HG03108 (cell line): ENCODE data around the gene SPRR4.
"Not testable (repeated sequence)": the region's sequence is repeated elsewhere in the genome, so short reads cannot be mapped to it uniquely, and the experiment has no call there.

Experiments
- ATAC-seq: cut with Tn5 transposase; IDR thresholded peaks from one replicate; pipeline ENCODE4 v1.9.1; 2021; ENCODE audit warnings: moderate library complexity; ENCODE audit not compliant: unreplicated experiment

Gene SPRR4

DNA sequence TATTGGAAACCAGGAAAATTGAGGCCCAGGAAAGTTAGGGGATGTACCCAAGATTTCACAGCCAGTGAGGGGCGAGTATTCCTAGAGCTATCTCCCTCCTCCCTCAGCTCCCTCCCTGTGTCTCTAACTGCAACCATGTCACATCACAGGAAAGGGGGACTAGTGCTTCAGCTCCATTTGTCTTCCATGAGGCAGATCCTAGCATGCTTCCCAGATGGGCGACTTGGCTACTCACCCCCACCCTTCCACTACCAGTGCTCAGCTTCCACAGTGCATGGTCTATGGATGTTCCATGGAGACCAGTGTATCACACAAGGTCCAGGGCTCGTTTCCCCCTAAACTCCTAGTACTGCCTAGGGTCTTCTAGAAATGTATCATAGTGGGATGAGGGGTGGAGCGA, 4.6 kb upstream of the SPRR4 start:
- ATAC-seq: no peak

DNA sequence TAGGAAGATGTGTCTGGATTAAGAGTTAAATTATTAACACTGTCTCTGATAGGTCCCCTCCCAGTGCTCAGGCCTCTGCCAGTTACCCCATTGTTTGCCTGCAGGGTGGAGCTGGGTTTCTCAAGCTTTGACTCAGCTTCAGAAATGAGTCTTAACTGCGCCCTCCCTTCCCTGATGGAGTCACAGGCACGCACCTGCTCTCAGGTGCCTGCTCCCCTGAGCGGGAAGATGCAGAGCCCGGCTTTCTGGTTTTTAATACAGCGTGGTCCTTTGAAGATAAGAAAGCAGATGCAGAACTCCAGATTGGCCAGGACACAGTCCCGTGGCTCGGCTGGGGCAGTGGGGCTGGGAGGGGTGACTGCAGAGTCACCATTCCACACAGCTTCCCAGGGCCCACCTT, 3.2 kb upstream of the SPRR4 start:
- ATAC-seq: no peak

DNA sequence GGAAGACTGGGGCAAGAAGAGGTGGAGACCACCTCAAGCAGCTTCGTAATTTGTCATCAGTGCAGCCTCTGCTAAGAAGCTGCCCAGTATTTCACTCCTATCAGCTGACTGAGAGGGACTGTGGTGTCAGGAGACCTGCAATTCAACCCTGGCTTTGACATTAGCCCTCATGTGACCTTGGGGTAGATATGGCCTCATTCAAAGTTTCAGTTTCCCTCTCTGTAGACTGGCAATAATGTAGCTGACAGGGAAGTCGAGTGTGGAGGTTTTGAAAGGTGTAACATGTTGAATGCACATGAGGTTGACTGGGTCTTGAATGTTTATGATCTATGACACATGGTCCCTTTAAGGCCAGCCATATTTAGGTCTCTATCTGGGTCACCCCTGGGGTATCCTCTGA, 2.2 kb upstream of the SPRR4 start:
- ATAC-seq: peak; percentile 82

DNA sequence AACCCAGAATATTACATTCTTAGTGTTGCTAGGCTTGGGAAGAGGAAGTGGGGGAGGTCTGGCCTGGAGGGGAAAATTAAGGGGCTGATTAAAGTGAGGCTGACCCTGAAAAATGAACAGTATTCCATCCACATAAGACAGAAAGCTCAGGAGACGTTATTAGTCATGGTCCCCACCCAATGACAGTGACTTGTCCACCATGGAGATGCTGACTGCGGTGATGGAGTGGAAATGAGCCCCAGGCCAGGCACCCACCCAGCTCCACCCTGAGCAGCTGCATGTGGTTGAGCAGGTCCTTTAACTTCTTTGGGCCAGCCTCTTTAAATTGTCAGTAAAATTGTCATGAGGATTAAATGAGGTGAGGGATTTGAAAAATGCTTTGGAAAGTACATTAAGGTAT, 1.4 kb upstream of the SPRR4 start:
- no peak for ATAC-seq

DNA sequence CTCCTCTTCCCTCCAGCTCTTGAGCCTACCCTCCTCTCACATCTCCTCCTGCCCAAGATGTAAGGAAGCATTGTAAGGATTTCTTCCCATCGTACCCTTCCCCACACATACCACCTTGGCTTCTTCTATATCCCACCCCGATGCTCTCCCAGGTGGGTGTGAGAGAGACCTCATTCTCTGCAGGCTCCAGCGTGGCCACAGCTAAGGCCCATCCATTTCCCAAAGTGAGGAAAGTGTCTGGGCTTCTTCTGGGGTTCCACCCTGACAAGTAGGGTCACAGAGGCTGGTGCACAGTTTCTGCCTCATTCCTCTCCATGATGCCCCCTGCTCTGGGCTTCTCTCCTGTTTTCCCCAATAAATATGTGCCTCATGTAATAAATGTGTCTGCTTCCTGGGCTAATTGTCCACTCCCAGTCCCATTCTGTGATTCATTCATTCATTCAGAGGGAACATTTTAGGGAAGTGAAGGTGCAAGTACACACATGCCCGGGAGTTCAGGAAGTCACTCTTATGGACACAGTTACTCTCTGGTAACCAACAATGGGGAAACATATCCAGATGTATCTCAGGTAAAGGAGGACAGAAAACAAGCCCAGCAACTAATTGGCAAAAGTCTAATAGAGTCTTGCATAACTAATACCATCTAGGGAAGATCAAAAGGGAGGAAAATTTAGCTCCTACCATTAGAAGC, 1.9 kb downstream of the SPRR4 start:
- ATAC-seq: no peak

DNA sequence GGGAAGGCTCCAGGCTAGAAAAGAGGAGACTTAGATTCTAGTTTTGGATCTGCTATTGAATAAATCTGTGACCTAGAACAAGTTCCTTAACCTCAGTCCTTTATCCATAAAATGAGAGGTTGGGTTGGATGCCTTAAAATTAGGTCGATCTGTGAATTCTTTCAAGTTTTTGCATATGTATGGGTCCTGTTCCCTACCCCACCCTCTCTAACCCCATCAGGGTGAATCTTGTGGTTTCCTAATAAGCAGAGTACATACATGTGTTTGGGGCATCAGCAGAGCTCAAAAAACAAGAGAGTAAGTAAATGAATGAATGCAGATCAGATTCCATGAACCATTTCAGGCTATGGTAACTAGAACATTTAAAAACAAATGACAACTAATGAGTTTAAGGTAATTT, 6.2 kb downstream of the SPRR4 start:
- no peak for ATAC-seq

DNA sequence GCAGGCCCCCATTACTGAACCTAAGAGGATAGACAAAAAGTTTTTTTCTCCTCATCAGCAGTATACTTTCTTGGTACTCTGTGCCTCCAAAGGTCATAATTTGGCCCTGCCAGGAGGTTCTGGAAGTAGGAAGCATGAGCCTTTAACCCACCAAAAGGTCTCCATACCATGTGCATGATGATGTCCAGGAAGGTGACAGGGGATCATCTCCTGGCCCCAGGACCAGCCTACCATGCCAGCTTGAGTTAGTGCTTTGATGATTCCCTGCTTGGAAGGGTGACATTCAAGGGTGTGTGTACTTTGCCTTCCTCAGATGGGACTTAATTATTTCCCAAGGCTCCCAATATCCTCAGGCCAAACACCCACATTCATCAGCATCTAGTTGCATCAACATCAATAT, 7.2 kb downstream of the SPRR4 start:
- no peak for ATAC-seq

DNA sequence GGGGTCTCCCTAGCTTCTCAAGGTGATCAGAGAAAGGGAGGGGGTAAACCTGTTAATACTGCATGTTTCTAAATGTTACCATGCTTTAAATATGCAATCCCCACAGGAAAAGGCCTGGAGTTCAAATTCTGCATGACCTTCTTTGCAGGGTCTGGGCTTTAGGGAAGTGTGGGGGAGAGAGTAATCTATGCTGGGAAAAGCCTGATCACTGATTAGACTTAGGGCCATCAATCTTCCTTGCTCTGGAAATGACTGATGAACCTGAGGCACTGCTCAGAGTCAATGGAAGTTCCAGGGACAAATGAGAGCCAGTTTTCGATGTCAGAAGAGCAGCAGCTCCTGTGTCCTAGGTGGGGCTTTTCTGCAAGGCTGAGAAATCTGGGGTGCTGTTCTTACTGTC, 10.2 kb downstream of the SPRR4 start:
- no peak for ATAC-seq

DNA sequence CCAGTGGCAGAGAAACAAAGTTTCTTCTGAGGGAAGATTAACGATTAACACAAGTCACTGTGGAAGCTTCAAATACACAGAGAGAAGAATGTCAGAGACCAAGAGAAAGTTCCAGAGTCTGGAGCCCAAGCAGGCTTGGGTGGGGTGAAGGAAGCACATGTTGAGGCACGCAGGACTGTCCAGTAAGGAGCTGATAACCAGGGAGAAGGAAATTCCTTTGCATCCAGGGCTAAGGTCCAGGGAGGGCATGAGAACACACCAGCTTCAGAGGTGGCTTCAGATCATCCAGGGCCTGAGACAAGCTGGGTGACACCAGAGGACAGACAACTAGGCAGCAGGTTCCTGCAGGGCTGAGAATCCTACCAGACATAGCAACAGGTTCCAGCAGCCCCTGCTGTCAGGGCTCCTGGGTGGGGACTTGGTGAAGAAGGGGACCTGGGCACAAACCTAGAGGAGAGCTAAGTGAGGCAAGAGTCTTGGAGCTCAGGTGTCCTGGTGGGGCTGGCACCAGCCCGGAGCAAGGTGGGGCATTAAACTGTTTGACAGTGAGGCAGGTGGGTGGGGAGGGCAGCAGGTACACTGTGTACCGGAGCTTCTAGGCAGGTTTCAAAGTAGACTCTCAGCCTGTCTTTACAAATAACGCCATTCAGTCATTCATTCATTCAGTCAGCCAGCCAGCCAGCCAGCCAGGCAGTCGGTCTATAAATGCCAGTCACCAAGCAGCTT, 10.9 kb downstream of the SPRR4 start:
- no peak for ATAC-seq

DNA sequence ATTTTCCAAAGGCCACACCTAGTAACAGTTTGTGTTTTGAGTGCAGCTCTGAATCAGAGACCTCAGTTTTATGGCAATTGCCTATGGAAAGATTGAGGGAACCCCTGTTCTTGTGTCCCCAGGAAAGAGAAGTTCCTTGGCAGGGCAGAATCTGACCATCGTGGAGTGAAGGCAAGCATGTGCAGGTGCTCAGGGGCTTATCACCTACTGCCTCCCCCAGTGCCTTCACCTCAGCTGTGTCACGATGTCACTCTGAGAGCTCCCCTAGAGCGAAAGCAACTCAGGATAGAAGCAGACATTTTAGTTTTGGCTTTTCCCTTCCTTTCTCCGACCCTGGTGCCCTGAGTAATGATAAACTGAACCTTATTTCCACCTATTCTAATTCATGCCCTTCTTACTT, 11.6 kb downstream of the SPRR4 start:
- ATAC-seq: no peak

DNA sequence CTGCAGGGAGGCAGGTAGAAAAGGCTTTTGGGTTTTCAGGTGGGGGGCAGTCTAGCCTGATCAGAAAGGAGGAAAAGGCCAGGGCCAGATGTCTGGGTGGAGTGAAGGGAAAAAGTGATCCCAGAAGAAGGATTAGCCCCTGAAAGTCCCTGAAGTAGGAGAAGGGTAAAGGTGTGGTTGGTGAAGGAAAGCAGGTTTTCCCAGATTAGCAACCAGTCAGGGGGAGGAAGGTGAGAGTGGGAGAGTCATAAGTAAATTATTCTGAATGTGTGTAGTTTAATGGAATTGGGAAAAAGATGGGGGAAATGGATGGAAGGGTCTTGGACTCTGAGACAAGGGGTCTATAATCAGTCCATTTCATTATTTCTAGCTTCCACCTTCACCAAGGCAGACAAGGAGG, 12.8 kb downstream of the SPRR4 start:
- ATAC-seq: no peak

DNA sequence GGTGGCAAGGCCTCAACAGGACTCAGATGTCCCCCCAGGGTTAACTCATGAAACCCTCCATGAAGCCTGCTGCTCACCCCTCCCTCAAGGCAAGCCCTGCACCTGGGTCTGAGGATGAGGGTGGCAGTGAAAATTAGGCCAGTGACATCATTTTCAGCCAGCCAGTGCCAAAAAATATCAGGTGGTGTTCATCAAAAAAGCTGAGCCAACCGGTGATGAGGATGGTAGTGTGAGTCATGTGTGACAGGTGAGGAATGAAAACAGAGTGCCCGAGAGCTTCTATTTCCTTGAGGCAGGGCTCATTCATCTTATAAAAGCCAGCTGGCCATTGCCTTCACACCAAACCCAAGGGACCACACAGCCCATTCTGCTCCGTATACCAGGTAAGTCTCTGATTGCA, 13.3 kb downstream of the SPRR4 start, which contains the start of gene SPRR1A:
TSS of gene SPRR1A (plus strand) at position 339 of the 400 bp plus-strand sequence. CDS start 1,150 bp downstream, outside the sequence.
- no peak for ATAC-seq

DNA sequence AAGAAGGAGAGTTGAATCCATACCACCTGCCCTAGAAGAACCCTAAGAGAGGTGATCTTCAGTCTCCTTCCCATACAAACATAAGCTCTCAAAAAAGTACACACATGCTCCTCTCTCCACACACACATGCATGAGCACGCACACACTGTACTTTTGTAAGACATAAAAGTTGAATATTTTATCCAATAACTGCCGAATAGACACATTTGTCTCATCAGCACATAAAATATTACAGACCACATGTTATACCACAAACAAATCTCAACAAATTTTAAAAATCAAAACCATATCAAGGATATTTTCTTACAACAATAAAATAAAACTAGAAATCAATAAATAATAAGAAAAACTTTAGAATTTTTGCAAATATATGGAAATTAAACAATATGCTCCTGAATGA, 16.1 kb downstream of the SPRR4 start:
- no peak for ATAC-seq

DNA sequence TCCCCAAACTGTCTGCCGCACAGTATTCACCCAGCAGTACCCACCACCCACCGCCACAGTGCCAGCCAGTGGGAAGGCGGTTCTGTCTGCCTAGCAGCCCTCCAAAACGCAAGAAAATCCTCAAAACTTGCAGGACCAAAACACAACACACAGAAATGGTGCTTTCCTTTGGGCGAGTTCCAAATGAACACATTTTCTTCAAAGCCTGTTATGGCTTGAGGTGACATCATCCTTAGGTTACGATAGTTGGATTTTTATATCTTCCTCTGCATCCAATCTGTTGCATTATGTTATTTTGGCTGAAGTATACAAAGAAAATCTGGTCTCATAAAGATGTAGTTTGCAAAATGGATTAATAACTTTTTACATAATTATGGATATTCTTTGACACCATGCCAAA, 22.7 kb downstream of the SPRR4 start:
- ATAC-seq: no peak

DNA sequence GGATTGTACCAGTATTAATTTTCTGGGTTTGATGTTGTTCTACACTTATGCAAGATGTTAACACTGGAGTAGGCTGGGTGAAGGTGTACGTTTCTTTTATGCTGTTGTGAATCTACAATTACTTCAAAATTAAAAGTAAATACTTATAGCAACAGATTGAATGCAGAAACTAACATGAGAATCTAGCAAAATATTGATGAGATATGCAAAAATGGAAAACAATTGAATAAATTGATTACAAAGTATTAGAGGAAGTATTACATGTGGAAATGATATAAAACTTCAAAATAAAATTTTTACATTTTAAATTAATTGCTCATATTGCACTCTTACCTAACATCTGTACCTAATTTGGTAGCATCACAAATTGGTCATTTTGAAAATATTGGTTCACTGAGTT, 25.4 kb downstream of the SPRR4 start:
- ATAC-seq: no peak

DNA sequence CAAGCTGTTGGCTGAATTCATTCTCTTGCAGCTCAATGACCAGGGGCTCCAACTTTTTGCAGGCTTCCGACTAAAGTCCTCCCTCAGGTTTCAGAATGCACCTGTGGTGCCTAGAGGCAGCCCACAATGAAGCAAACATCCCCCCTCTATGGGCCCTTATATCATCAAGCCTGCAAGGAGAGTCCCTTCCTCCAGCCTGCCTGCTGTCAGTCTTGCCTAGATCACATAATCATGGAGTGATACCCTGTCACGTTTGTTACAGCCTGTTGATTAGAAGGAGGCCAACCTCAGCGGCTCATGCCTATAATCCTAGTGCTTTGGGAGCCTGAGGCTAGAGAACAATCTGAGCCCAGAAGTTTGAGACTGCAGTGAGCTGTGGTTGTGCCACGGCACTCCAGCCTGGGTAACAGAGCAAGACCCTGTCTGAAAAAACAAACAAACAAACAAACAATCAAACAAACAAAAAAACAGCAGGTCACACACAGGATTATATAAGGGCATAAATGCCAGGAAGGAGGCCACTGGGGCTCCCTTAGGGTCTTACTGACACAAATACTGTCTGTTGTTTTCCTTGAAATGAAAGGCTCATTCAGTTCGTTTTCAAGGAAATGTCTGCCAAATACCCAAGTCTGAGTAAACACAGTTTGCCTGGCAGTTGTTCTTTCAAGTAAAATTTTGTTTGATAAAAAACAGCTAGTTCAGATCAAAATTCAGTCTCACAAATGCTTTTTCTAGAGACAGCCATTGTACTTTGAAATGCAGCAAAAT, 26.4 kb downstream of the SPRR4 start:
- no peak for ATAC-seq

DNA sequence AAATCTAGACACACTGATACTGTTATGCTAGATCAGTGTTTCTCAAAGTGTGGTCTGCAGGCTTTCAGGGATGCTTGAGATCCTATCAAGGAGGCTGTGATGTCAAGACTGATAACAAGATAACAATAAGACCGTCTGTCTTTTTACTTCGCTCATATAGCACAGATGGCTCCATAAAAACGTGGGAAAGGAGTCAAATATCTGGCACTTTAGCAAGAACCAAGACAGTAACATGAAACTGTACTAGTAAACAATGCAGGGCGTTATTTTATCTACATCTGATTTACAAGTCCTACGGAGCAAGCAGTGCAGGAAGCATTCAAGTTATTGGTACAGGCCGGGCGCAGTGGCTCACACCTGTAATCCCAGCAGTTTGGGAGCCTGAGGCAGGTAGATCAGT, 27.5 kb downstream of the SPRR4 start:
- ATAC-seq: no peak

DNA sequence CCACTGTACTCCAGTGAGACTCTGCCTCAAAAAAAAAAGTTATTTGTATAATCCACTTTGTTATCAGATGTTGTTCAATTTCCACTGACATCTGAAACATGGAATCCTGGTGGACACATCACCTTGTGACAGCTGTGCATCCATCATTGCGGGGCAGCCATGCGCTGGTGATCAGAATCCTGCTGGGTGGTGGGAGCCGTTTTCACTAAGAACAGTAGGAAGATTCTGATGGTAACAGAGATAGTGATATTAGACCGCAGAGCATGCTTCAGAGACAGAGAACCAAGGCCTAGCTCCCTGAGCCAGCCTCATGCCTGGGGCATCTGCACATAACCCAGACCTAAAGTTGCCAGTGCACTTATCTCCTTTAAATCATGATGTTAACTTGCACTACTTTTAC, 28.0 kb downstream of the SPRR4 start:
- no peak for ATAC-seq

DNA sequence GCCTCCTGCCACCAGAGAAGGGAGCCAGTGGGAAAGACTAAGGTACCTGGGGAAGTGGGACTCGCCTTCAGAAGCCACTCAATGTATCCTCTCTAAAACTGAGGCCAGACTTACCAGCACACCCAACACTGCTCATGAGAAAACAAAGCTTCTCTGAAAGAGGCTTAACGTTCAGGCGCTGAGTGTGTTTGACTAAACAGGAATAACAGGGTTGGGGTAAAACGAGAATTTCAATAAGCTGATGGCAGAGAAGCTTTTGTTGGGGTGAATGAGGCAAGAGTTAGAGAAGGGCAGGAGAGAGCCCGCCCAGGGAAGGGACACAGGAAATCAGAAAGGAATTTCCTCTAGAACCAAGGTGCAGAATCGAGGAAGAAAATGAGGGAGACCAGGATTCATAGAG, 29.4 kb downstream of the SPRR4 start:
- ATAC-seq: no peak

DNA sequence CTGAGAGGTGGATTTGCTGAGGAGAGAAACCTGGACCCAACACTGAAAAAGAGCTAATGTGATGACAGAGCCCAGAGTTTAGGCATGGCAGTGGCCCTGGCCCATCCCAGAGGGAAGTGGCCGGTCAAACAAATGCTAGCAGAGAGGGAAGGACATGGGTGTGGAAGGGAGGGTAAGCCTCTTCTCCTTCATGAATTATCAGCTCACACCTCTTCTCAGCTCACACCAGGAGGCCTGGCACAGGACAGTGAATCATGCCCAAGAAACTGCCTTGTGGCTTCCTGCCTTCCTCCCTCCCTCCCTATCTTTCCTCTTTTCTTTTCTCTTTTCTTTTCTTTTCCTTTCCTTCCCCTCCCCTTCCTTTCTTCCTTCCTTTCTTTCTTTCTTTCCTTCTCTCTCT, 29.8 kb downstream of the SPRR4 start:
- ATAC-seq: no peak

DNA sequence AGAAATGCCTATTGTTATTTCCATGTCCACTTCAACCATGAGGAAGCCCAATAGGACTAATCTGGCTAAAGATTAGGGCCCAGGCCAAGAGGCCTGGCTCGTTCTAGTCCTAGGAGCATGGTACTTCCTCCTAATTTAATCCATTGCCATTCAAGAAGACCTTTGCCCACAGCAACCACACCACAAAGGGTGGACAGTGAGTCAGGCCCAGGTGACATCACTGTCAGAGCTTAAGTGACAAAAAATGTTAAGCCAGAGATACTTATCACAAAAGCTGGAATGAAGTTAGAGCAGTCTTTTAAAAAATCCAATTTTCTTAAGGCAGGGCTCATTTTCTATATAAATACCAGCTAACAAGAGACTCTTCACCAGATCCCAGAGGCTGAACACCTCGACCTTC, 30.9 kb downstream of the SPRR4 start, which contains the start of gene SPRR3:
TSS of gene SPRR3 (plus strand) at position 368 of the 400 bp plus-strand sequence. CDS start 1,272 bp downstream, outside the sequence.
- ATAC-seq: no peak

DNA sequence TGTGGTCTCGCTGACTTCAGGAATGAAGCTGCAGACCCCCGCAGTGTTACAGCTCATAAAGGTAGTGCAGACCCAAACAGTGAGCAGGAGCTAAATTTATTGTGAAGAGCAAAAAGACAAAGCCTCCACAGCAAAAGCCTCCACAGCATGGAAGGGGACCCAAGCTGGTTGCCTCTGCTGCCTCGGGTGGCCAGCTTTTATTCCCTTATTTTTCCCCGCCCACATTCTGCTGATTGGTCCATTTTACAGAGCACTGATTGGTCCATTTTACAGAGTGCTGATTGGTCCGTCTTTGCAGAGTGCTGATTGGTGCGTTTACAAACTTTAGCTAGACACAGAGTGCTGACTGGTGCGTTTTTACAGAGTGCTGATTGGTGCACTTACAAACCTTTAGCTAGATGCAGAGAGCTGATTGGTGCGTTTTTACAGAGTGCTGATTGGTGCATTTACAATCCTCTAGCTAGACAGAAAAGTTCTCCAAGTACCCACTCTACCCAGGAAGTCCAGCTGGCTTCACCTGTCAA, 40.8 kb downstream of the SPRR4 start:
- ATAC-seq: not testable (repeated sequence)
